HG03571 (cell line): ENCODE data around the gene KIF17.
"Not testable (repeated sequence)": the region's sequence is repeated elsewhere in the genome, so short reads cannot be mapped to it uniquely, and the experiment has no call there.

Experiments
- ATAC-seq: cut with Tn5 transposase; IDR thresholded peaks from one replicate; pipeline ENCODE4 v1.9.1; 2021; ENCODE audit not compliant: unreplicated experiment

Gene KIF17

GRCh38 chr1:20727746-20728316 lies 10.0 kb upstream of the KIF17 start:
- ATAC-seq, result no peak

GRCh38 chr1:20726932-20727745 lies 9.3 kb upstream of the KIF17 start:
- no peak for ATAC-seq

GRCh38 chr1:20726118-20726911 lies 8.5 kb upstream of the KIF17 start:
- no peak for ATAC-seq

GRCh38 chr1:20725189-20726117 lies 7.6 kb upstream of the KIF17 start:
- no peak for ATAC-seq

- ATAC-seq, result no peak
Observed at GRCh38 chr1:20724364-20725188, 6.8 kb upstream of the KIF17 start.

GRCh38 chr1:20723537-20724363 lies 5.9 kb upstream of the KIF17 start:
- ATAC-seq, result no peak

- ATAC-seq, result no peak
Observed at GRCh38 chr1:20723159-20723536, 5.3 kb upstream of the KIF17 start.

GRCh38 chr1:20721117-20722061 lies 3.6 kb upstream of the KIF17 start:
- ATAC-seq, result no peak

GRCh38 chr1:20720631-20721091 lies 2.9 kb upstream of the KIF17 start:
- ATAC-seq, result no peak

GRCh38 chr1:20719871-20720620 lies 2.2 kb upstream of the KIF17 start:
- no peak for ATAC-seq

- ATAC-seq, result no peak
Observed at GRCh38 chr1:20719261-20719660, 1.5 kb upstream of the KIF17 start.

- not testable (repeated sequence) for ATAC-seq
Observed at GRCh38 chr1:20718343-20718882, 606 bp upstream of the KIF17 start.

GRCh38 chr1:20716232-20716631 lies 1.6 kb downstream of the KIF17 start:
- no peak for ATAC-seq

GRCh38 chr1:20715406-20715805 lies 2.4 kb downstream of the KIF17 start:
- ATAC-seq, result no peak

GRCh38 chr1:20713440-20713839 lies 4.4 kb downstream of the KIF17 start:
- ATAC-seq, result no peak

GRCh38 chr1:20712215-20712577 lies 5.6 kb downstream of the KIF17 start:
- no peak for ATAC-seq
